ENCODE measurements around the gene NTNG2.

The NTNG2 gene

GRCh38 chr9:132176338-132176737 is 14.5 kb downstream of the NTNG2 start:
- DNase-seq: no peak

- no peak for DNase-seq
Observed at GRCh38 chr9:132181796-132182313, 20.0 kb downstream of the NTNG2 start.

- no peak for DNase-seq
Observed at GRCh38 chr9:132182314-132183091, 20.6 kb downstream of the NTNG2 start.

DNA sequence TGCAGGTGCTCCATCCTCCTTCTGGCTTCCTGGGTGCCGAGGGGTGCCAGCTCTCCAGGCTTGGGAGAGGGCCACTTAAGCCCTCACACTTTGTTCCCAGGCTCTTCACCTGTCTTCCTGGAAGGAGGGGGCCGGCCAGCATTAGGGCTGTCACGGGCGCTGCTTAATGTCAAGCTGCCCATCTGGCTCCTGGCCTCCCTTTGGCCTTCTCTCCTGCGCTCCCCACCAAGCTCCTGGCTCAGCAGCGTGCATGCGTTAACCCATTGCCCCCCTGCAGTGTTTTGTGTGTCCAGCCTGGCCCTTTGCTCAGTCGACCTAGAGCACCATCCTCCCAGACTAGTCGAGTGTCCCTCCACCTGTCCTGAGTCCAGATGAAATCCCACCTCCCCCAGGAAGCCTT is 21.3 kb downstream of the NTNG2 start:
- no peak for DNase-seq

DNA sequence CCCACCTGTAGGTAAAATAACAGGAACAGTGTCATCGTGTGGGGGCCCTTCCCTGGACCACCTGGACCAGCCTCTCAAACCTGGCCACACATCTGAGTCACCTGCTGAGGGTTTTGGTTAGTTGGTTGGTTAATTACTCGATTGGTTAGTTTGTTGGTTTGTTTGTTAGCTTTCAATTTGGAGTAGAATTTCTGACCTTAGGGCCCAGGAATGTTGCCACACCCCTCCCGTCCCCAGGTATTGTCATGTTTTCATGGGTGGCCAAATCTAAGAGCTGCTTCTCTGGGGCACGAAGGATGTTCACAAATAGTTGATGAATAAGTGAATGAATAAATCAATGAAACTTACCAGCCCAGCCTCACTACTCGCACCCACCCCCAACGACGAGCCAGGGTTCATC is 21.9 kb downstream of the NTNG2 start:
- DNase-seq: no peak

DNA sequence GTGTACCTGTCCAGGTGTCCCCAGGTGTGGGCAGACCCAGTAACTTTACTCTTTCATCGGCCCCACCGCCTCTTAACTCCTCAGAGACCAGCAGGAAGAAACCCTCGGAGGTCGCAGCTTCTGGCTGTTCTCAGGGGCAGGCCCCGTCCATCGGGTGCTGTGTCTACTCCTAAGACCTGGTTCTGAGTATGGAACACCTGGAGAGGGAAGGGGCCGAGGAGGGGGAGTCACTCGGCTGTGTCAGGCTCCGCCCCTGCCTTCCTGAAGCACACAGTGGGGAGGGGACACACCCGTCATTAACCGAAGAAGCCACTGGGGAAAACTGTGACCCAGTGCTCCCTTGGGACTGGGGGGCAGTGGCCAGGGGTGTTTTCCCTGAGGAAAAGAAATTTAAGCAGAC is 22.3 kb downstream of the NTNG2 start:
- DNase-seq: no peak

GRCh38 chr9:132185073-132186009 is 23.5 kb downstream of the NTNG2 start:
- no peak for DNase-seq

GRCh38 chr9:132187121-132187620 is 25.3 kb downstream of the NTNG2 start:
- peak in 1 of 2 experiments; percentile 19 for DNase-seq

- DNase-seq: no peak
Observed at GRCh38 chr9:132190966-132191365, 29.1 kb downstream of the NTNG2 start.

- no peak for DNase-seq
Observed at GRCh38 chr9:132192728-132193127, 30.9 kb downstream of the NTNG2 start.

DNA sequence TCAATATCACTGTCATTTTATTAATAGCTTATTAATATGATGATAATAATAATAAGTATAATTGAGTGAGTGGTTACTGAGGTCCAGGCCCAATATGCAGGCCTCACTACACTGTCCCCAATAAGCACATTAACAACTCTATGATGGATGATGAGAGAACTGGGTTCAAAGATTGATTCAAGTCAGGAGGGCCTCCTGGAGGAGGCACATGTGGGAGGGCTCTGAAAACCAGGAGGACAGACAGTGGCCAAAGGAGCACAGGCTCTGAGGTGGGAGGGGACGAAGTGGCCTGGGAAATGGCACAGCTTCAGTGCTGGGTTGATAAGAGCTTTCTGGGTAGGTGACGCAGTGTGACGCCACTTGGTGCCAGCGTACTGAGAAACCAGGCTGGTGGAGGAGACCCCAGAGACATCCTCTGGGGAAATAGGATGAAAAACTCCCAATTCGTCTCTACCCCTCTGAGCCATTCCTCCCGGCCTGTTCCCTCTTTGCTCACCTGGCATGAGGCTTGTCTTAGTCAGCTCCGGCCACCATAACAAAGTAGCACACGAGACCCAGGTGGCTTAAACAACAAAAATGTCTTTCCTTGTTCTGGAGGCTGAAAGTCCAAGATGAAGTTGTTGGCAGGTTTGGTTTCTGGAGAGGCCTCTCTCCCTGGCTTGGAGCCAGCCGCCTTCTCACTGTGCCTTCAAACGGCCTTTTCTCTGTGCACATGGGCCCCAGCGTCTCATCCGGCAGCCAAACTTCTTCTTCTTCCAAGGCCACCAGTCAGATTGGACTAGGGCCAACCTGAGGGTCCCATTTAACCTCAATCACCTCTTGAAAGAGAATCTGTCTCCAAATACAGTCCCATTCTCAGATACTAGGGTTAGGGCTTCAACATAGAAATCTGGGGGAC is 31.6 kb downstream of the NTNG2 start:
- no peak for DNase-seq

- DNase-seq: no peak
Observed at GRCh38 chr9:132194508-132194907, 32.6 kb downstream of the NTNG2 start.

- no peak for DNase-seq
Observed at GRCh38 chr9:132197315-132197714, 35.5 kb downstream of the NTNG2 start.

DNA sequence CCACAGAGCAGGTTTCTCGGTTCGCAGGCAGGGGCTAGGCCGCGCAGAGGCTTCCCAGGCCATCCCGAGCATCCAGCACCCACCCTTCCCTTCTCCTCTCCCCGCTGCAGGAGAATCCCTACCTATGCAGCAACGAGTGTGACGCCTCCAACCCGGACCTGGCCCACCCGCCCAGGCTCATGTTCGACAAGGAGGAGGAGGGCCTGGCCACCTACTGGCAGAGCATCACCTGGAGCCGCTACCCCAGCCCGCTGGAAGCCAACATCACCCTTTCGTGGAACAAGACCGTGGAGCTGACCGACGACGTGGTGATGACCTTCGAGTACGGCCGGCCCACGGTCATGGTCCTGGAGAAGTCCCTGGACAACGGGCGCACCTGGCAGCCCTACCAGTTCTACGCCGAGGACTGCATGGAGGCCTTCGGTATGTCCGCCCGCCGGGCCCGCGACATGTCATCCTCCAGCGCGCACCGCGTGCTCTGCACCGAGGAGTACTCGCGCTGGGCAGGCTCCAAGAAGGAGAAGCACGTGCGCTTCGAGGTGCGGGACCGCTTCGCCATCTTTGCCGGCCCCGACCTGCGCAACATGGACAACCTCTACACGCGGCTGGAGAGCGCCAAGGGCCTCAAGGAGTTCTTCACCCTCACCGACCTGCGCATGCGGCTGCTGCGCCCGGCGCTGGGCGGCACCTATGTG is 36.1 kb downstream of the NTNG2 start:
- no peak for DNase-seq

DNA sequence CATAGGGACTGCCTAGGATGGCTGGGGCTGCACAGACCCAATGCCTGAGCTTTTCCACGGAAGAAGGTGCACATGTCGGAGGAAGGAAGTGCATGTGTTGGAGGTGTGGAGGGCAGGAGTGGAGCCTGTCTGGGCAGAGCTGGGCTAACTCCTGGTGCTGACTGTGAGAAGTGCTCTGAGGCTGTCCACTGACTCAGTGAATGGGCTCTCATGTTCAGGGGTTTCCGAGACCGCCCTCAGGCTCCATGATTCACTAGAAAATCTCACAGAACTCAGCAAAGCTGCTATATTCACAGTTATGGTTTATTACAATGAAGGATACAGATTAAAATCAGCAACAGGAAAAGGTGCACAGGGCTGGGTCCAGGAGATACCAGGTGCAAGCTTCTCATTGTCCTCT is 37.2 kb downstream of the NTNG2 start:
- DNase-seq: no peak

DNA sequence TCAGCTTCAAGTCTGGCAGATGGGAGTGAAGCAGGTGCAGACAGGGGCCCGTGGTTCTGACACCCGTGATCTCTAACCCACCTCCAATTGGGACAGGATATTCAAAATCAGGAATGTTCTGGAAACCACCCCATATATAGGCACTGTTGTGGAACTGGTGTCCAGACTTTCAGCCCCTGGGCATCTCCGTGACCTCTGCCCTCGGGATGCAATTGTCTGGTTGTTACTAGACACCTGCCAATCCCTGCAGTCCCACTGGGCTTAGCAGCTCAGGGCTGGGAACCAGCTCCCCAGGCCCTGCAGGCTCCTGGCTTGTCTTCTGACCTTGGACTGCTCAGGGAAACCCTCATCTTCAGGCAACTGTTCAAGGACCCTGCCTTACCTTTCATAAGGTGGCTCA is 38.8 kb downstream of the NTNG2 start:
- DNase-seq: no peak

DNA sequence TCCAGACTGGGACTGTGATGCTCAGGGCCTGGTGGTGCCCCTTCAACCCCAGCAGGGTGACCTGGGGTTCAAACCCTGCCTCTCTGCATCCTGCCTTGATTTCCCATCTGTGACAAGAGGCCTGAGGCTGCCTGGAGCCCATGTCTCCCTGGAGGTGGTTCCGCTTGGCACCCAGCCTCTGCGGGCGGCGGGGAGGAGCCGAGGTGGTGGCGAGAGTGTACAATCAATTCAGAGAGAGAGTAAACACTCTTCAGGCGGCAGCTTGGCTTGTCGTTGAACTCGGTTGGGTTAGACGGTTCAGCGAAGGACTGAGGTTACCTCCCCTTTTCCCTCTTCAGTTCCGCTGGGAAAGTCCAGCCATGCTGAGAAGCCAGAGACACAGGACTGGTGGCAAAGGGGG is 39.3 kb downstream of the NTNG2 start:
- DNase-seq: no peak

GRCh38 chr9:132201780-132202703 is 40.2 kb downstream of the NTNG2 start:
- DNase-seq: no peak

- no peak for DNase-seq
Observed at GRCh38 chr9:132204883-132205282, 43.0 kb downstream of the NTNG2 start.

GRCh38 chr9:132207215-132207614 is 45.4 kb downstream of the NTNG2 start:
- no peak for DNase-seq

Data from NCI-H1930 (cell line).